ENCODE data around the gene S100PBP.

Gene S100PBP

GRCh38 chr1:32870615-32871363, 53.3 kb downstream of the S100PBP start, which contains the start of gene FNDC5:
TSS of gene FNDC5 (minus strand) at chr1:32870912.
- Histone ChIP-seq H3K27ac (ENCODE audit: low read depth, low read length) (no peak within 1 kb of the TSS), H3K9ac (ENCODE audit: low read length) (peak within 1 kb of the TSS; percentile 43), H3K27me3 (ENCODE audit: control insufficient read depth, insufficient read depth, low read length) (peaks cover 7% of the 10 kb centered on the region), H3K4me1 (ENCODE audit: control insufficient read depth, insufficient read depth, low read length) (peaks cover 3% of the 10 kb centered on the region), H3K36me3 (ENCODE audit: control insufficient read depth, insufficient read depth, low read length) (no peaks in the 10 kb centered on the region), H3K4me3 (ENCODE audit: low read length) (peak within 1 kb of the TSS; percentile 56)

GRCh38 chr1:32871364-32872191, 54.1 kb downstream of the S100PBP start:
- Histone ChIP-seq H3K9ac (ENCODE audit: low read length) (peak overlapping the region; percentile 43), H3K36me3 (ENCODE audit: control insufficient read depth, insufficient read depth, low read length) (no peaks in the 10 kb centered on the region), H3K27ac (ENCODE audit: low read depth, low read length) (no peak overlapping the region), H3K4me1 (ENCODE audit: control insufficient read depth, insufficient read depth, low read length) (peaks cover 3% of the 10 kb centered on the region), H3K27me3 (ENCODE audit: control insufficient read depth, insufficient read depth, low read length) (peaks cover 7% of the 10 kb centered on the region), H3K4me3 (ENCODE audit: low read length) (peak overlapping the region; percentile 56)

GRCh38 chr1:32872192-32872460, 54.7 kb downstream of the S100PBP start:
- Histone ChIP-seq H3K4me1 (ENCODE audit: control insufficient read depth, insufficient read depth, low read length) (peaks cover 3% of the 10 kb centered on the region), H3K27me3 (ENCODE audit: control insufficient read depth, insufficient read depth, low read length) (peaks cover 7% of the 10 kb centered on the region), H3K36me3 (ENCODE audit: control insufficient read depth, insufficient read depth, low read length) (no peaks in the 10 kb centered on the region), H3K9ac (ENCODE audit: low read length) (no peak overlapping the region), H3K27ac (ENCODE audit: low read depth, low read length) (no peak overlapping the region), H3K4me3 (ENCODE audit: low read length) (no peak overlapping the region)

- H3K9ac ChIP-seq (ENCODE audit: low read length), result no peak overlapping the region
- H3K36me3 ChIP-seq (ENCODE audit: control insufficient read depth, insufficient read depth, low read length), result no peaks in the 10 kb centered on the region
- peaks cover 7% of the 10 kb centered on the region for H3K27me3 ChIP-seq (ENCODE audit: control insufficient read depth, insufficient read depth, low read length)
- no peak overlapping the region for H3K4me3 ChIP-seq (ENCODE audit: low read length)
- H3K27ac ChIP-seq (ENCODE audit: low read depth, low read length), result no peak overlapping the region
- H3K4me1 ChIP-seq (ENCODE audit: control insufficient read depth, insufficient read depth, low read length), result peaks cover 3% of the 10 kb centered on the region
Observed at GRCh38 chr1:32873484-32873883, 56.0 kb downstream of the S100PBP start.

GRCh38 chr1:32874860-32875752, 57.7 kb downstream of the S100PBP start:
- H3K36me3 ChIP-seq (ENCODE audit: control insufficient read depth, insufficient read depth, low read length), result no peaks in the 10 kb centered on the region
- no peak overlapping the region for H3K9ac ChIP-seq (ENCODE audit: low read length)
- H3K4me3 ChIP-seq (ENCODE audit: low read length), result no peak overlapping the region
- H3K4me1 ChIP-seq (ENCODE audit: control insufficient read depth, insufficient read depth, low read length), result peaks cover 2% of the 10 kb centered on the region
- peaks cover 5% of the 10 kb centered on the region for H3K27me3 ChIP-seq (ENCODE audit: control insufficient read depth, insufficient read depth, low read length)
- no peak overlapping the region for H3K27ac ChIP-seq (ENCODE audit: low read depth, low read length)

GRCh38 chr1:32876341-32877210, 59.1 kb downstream of the S100PBP start:
- Histone ChIP-seq H3K9ac (ENCODE audit: low read length) (no peak overlapping the region), H3K36me3 (ENCODE audit: control insufficient read depth, insufficient read depth, low read length) (no peaks in the 10 kb centered on the region), H3K27me3 (ENCODE audit: control insufficient read depth, insufficient read depth, low read length) (peaks cover 3% of the 10 kb centered on the region), H3K4me3 (ENCODE audit: low read length) (no peak overlapping the region), H3K27ac (ENCODE audit: low read depth, low read length) (no peak overlapping the region), H3K4me1 (ENCODE audit: control insufficient read depth, insufficient read depth, low read length) (no peaks in the 10 kb centered on the region)

GRCh38 chr1:32877211-32878110, 60.0 kb downstream of the S100PBP start:
- Histone ChIP-seq H3K36me3 (ENCODE audit: control insufficient read depth, insufficient read depth, low read length) (no peaks in the 10 kb centered on the region), H3K9ac (ENCODE audit: low read length) (no peak overlapping the region), H3K4me3 (ENCODE audit: low read length) (no peak overlapping the region), H3K27ac (ENCODE audit: low read depth, low read length) (no peak overlapping the region), H3K27me3 (ENCODE audit: control insufficient read depth, insufficient read depth, low read length) (no peaks in the 10 kb centered on the region), H3K4me1 (ENCODE audit: control insufficient read depth, insufficient read depth, low read length) (no peaks in the 10 kb centered on the region)

GRCh38 chr1:32878183-32878582, 60.7 kb downstream of the S100PBP start:
- Histone ChIP-seq H3K36me3 (ENCODE audit: control insufficient read depth, insufficient read depth, low read length) (no peaks in the 10 kb centered on the region), H3K4me3 (ENCODE audit: low read length) (no peak overlapping the region), H3K27ac (ENCODE audit: low read depth, low read length) (no peak overlapping the region), H3K9ac (ENCODE audit: low read length) (no peak overlapping the region), H3K27me3 (ENCODE audit: control insufficient read depth, insufficient read depth, low read length) (no peaks in the 10 kb centered on the region), H3K4me1 (ENCODE audit: control insufficient read depth, insufficient read depth, low read length) (no peaks in the 10 kb centered on the region)

GRCh38 chr1:32878637-32879041, 61.2 kb downstream of the S100PBP start:
- H3K9ac ChIP-seq (ENCODE audit: low read length), result no peak overlapping the region
- no peaks in the 10 kb centered on the region for H3K4me1 ChIP-seq (ENCODE audit: control insufficient read depth, insufficient read depth, low read length)
- H3K27ac ChIP-seq (ENCODE audit: low read depth, low read length), result no peak overlapping the region
- no peak overlapping the region for H3K4me3 ChIP-seq (ENCODE audit: low read length)
- peaks cover under 1% of the 10 kb centered on the region for H3K27me3 ChIP-seq (ENCODE audit: control insufficient read depth, insufficient read depth, low read length)
- H3K36me3 ChIP-seq (ENCODE audit: control insufficient read depth, insufficient read depth, low read length), result no peaks in the 10 kb centered on the region

GRCh38 chr1:32881291-32881690, 63.8 kb downstream of the S100PBP start:
- Histone ChIP-seq H3K4me1 (ENCODE audit: control insufficient read depth, insufficient read depth, low read length) (no peaks in the 10 kb centered on the region), H3K27me3 (ENCODE audit: control insufficient read depth, insufficient read depth, low read length) (peaks cover 10% of the 10 kb centered on the region), H3K27ac (ENCODE audit: low read depth, low read length) (no peak overlapping the region), H3K36me3 (ENCODE audit: control insufficient read depth, insufficient read depth, low read length) (no peaks in the 10 kb centered on the region), H3K9ac (ENCODE audit: low read length) (no peak overlapping the region), H3K4me3 (ENCODE audit: low read length) (no peak overlapping the region)

Data from rectal smooth muscle tissue (tissue), 1 donor.